Measurements from ENCODE around the gene BNC1. TPM values are rescaled to one million over a fixed set of nuclear protein-coding genes. Genes with fewer than 3 reads are reported as not detected.

The BNC1 gene
- total RNA-seq, 1 donor from 2014 or later, result 13.7 TPM

- Histone ChIP-seq H3K9me3 (ENCODE audit: insufficient read depth, low read depth, low read length) (no peaks in the 10 kb centered on the region), H2AFZ (ENCODE audit: low read depth, low read length) (no peak overlapping the region), H3K36me3 (ENCODE audit: insufficient read depth, low read length) (no peaks in the 10 kb centered on the region), H3K27me3 (ENCODE audit: insufficient read depth, low read length) (no peaks in the 10 kb centered on the region), H3K27ac (ENCODE audit: low read depth, low read length) (no peak overlapping the region), H3K4me1 (ENCODE audit: insufficient read depth, low read length) (peaks cover 9% of the 10 kb centered on the region), H3K79me2 (ENCODE audit: insufficient read depth, low read length) (no peaks in the 10 kb centered on the region), H3K4me3 (ENCODE audit: insufficient read depth, low read depth, low read length) (no peak overlapping the region), H3K9ac (ENCODE audit: low read length) (no peak overlapping the region), H4K20me1 (ENCODE audit: insufficient read depth, low read length) (no peaks in the 10 kb centered on the region), H3K4me2 (ENCODE audit: low read length) (no peak overlapping the region)
- H3K27me3 Mint-ChIP-seq (ENCODE audit: low read depth, unreplicated experiment), result no peaks in the 10 kb centered on the region
- TF ChIP-seq EZH2 (IDR thresholded peaks at IDR 0.05; ENCODE audit: insufficient read depth, low read length) (no peak), CTCF (IDR thresholded peaks at IDR 0.05; ENCODE audit: insufficient read depth, low read depth, low read length) (no peak)
- no peak for FAIRE-seq
- no peak overlapping the region for H3K4me3 Mint-ChIP-seq (ENCODE audit: unreplicated experiment)
- peaks cover 4% of the 10 kb centered on the region for H3K9me3 Mint-ChIP-seq (ENCODE audit: unreplicated experiment)
- H3K4me1 Mint-ChIP-seq (ENCODE audit: low read depth, unreplicated experiment), result peaks cover 19% of the 10 kb centered on the region
- no peaks in the 10 kb centered on the region for H3K36me3 Mint-ChIP-seq (ENCODE audit: low read depth, unreplicated experiment)
- no peak for DNase-seq (ENCODE audit: low read depth)
- no peak overlapping the region for H3K27ac Mint-ChIP-seq (ENCODE audit: unreplicated experiment)
Observed at GRCh38 chr15:83303535-83303934, 19.1 kb upstream of the BNC1 start.

GRCh38 chr15:83300826-83301225 lies 16.4 kb upstream of the BNC1 start:
- FAIRE-seq (no peak), DNase-seq (ENCODE audit: low read depth) (peak; percentile 72)
- Histone ChIP-seq H2AFZ (ENCODE audit: low read depth, low read length) (no peak overlapping the region), H3K9ac (ENCODE audit: low read length) (no peak overlapping the region), H3K4me2 (ENCODE audit: low read length) (no peak overlapping the region), H3K36me3 (ENCODE audit: insufficient read depth, low read length) (no peaks in the 10 kb centered on the region), H3K27me3 (ENCODE audit: insufficient read depth, low read length) (no peaks in the 10 kb centered on the region), H3K4me3 (ENCODE audit: insufficient read depth, low read depth, low read length) (no peak overlapping the region), H3K4me1 (ENCODE audit: insufficient read depth, low read length) (peaks cover 7% of the 10 kb centered on the region), H3K9me3 (ENCODE audit: insufficient read depth, low read depth, low read length) (no peaks in the 10 kb centered on the region), H4K20me1 (ENCODE audit: insufficient read depth, low read length) (no peaks in the 10 kb centered on the region), H3K79me2 (ENCODE audit: insufficient read depth, low read length) (no peaks in the 10 kb centered on the region), H3K27ac (ENCODE audit: low read depth, low read length) (no peak overlapping the region)
- TF ChIP-seq CTCF (IDR thresholded peaks at IDR 0.05; ENCODE audit: insufficient read depth, low read depth, low read length) (no peak), EZH2 (IDR thresholded peaks at IDR 0.05; ENCODE audit: insufficient read depth, low read length) (no peak)
- peaks cover 10% of the 10 kb centered on the region for H3K4me1 Mint-ChIP-seq (ENCODE audit: low read depth, unreplicated experiment)
- H3K27me3 Mint-ChIP-seq (ENCODE audit: low read depth, unreplicated experiment), result no peaks in the 10 kb centered on the region
- no peak overlapping the region for H3K4me3 Mint-ChIP-seq (ENCODE audit: unreplicated experiment)
- H3K27ac Mint-ChIP-seq (ENCODE audit: unreplicated experiment), result no peak overlapping the region
- peaks cover 4% of the 10 kb centered on the region for H3K36me3 Mint-ChIP-seq (ENCODE audit: low read depth, unreplicated experiment)
- peaks cover 10% of the 10 kb centered on the region for H3K9me3 Mint-ChIP-seq (ENCODE audit: unreplicated experiment)

GRCh38 chr15:83299462-83299861 lies 15.0 kb upstream of the BNC1 start:
- no peak overlapping the region for H3K27ac Mint-ChIP-seq (ENCODE audit: unreplicated experiment)
- H3K4me2 ChIP-seq (ENCODE audit: low read length), result no peak overlapping the region
- no peaks in the 10 kb centered on the region for H3K4me1 Mint-ChIP-seq (ENCODE audit: low read depth, unreplicated experiment)
- H3K9ac ChIP-seq (ENCODE audit: low read length), result no peak overlapping the region
- peaks cover 4% of the 10 kb centered on the region for H3K36me3 Mint-ChIP-seq (ENCODE audit: low read depth, unreplicated experiment)
- no peaks in the 10 kb centered on the region for H3K27me3 ChIP-seq (ENCODE audit: insufficient read depth, low read length)
- no peak overlapping the region for H3K4me3 ChIP-seq (ENCODE audit: insufficient read depth, low read depth, low read length)
- H3K36me3 ChIP-seq (ENCODE audit: insufficient read depth, low read length), result no peaks in the 10 kb centered on the region
- no peaks in the 10 kb centered on the region for H4K20me1 ChIP-seq (ENCODE audit: insufficient read depth, low read length)
- H3K27me3 Mint-ChIP-seq (ENCODE audit: low read depth, unreplicated experiment), result no peaks in the 10 kb centered on the region
- H3K4me3 Mint-ChIP-seq (ENCODE audit: unreplicated experiment), result no peak overlapping the region
- TF ChIP-seq CTCF (IDR thresholded peaks at IDR 0.05; ENCODE audit: insufficient read depth, low read depth, low read length) (no peak), EZH2 (IDR thresholded peaks at IDR 0.05; ENCODE audit: insufficient read depth, low read length) (no peak)
- no peaks in the 10 kb centered on the region for H3K4me1 ChIP-seq (ENCODE audit: insufficient read depth, low read length)
- no peaks in the 10 kb centered on the region for H3K79me2 ChIP-seq (ENCODE audit: insufficient read depth, low read length)
- H3K9me3 Mint-ChIP-seq (ENCODE audit: unreplicated experiment), result peaks cover 10% of the 10 kb centered on the region
- no peak overlapping the region for H2AFZ ChIP-seq (ENCODE audit: low read depth, low read length)
- FAIRE-seq (no peak), DNase-seq (ENCODE audit: low read depth) (no peak)
- H3K9me3 ChIP-seq (ENCODE audit: insufficient read depth, low read depth, low read length), result no peaks in the 10 kb centered on the region
- H3K27ac ChIP-seq (ENCODE audit: low read depth, low read length), result no peak overlapping the region

Data from astrocyte (in vitro differentiated cells and primary cell).